ENCODE results near the gene FAM107A.

- TF ChIP-seq CTCF (IDR thresholded peaks at IDR 0.05; ENCODE audit: low read depth, low read length) (no peak), EZH2phosphoT487 (IDR thresholded peaks at IDR 0.05; ENCODE audit: low read depth) (no peak)
Measured at GRCh38 chr3:58623961-58624360, 46.8 kb upstream of the FAM107A start.

Measured in OCI-LY3 (cell line).